Measurements from ENCODE around the gene PTCD2.
"Not testable (repeated sequence)": the region's sequence is repeated elsewhere in the genome, so short reads cannot be mapped to it uniquely, and the experiment has no call there.

PTCD2 gene

GRCh38 chr5:72383280-72383679 lies 63.1 kb downstream of the PTCD2 start:
- no peak for DNase-seq

GRCh38 chr5:72383726-72384125 lies 63.6 kb downstream of the PTCD2 start:
- no peak for DNase-seq

GRCh38 chr5:72386639-72387038 lies 66.5 kb downstream of the PTCD2 start:
- no peak for DNase-seq

DNA sequence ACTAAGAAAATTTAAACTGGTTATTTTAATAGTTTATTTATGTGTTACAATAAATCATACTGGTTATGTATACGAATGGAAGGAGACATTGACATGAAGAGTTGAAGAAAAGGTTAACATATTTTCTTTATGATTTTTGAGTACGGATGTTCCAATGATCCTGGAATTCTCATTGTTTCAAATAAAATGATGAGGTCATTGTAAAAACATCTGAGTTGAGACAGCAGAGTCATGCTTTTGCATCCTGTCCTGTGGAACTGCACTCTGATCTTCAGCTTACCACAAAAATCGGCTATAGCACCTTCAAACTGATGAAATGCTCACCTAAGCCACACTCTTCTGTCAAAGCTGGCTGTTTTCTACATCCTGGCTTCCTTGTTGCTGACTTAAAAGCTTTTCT lies 67.8 kb downstream of the PTCD2 start:
- DNase-seq: no peak

- no peak for DNase-seq
Observed at GRCh38 chr5:72388646-72389045, 68.5 kb downstream of the PTCD2 start.

DNA sequence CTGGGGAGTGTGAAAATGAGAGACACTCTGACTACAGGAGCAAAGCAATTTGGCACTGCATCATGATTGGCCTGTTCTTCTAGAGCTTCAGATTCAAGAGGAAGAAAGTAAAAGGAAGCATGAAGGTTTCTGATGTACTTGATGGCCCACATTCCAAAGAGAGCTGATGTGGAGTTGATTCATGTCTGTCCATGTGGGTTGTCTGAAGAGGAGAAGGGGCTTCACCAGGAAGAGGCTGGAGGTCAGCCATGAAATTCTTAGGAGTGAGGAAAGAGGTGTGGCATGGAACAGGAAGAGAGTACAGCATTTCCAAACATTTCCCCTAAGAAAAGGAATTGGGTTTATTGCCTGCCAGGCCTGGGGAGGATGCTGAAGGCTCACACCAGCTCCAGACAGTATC lies 70.7 kb downstream of the PTCD2 start:
- DNase-seq: no peak

GRCh38 chr5:72392326-72392733 lies 72.2 kb downstream of the PTCD2 start:
- no peak for DNase-seq

GRCh38 chr5:72393052-72393451 lies 72.9 kb downstream of the PTCD2 start:
- DNase-seq: no peak

DNA sequence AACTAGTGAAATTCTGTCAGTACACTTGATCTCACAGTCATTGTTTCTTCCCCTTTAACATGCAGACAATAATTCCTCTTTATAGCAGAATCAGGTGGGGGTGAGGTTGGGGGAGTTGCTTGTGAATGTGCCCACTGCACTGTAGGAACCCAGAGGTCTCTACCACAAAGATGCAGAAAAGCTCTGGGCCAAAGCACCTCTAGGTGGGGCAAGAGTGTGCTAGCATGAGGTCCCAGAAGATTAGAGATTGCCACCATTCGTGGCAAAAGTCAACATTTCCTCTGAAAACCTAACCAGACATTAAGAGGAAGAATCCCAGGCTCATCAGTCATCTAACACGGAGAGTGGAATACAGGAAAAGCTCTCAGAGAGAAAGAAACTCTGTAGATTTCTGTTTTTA lies 74.5 kb downstream of the PTCD2 start:
- DNase-seq: no peak

DNA sequence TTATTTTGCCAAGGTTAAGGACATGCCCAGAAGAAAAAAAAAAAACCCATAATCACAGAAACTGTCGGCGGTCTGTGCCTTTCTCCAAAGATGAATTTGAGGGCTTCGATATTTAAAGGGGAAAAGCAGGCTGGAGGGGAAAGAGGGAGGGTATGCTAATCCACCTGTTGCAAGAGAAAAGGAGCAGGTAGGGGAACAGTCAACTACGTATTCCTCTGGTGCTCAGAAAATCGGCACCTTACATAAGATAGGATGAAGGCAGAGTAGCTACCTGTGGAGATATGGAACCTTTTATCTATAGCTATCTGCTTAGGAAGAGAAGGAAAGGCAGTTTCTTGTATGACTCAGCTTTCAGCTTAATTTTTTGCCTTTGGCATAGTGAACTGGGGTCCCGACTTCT lies 77.7 kb downstream of the PTCD2 start:
- DNase-seq: no peak

- DNase-seq: no peak
Observed at GRCh38 chr5:72400950-72401349, 80.8 kb downstream of the PTCD2 start.

DNA sequence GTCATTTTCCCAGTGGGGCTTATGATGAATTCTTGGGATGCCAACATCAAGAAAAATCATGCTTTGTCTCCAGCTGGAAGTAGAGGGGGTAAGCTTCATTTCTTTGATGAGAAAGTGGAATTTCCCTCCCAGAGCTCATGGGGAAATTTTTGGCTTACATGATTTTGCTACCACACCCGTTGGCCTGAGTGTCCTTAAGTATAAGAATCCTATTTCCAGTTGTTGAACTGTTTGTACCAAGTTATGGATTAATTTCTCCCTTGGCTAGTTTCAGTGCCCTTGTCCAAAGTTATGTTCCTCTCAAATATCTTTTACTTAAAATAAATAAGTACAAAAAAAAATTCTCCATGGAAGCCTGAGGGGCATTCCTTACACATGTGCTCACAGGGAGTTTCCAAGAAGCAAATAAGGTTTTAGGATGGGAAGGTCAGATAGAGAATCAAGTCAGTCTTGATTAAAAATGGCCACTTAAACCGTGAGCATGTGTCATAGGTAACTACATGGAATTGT lies 82.3 kb downstream of the PTCD2 start:
- DNase-seq: no peak

GRCh38 chr5:72402959-72403628 lies 82.9 kb downstream of the PTCD2 start:
- peak in 1 of 2 experiments; percentile 6 for DNase-seq

- not testable (repeated sequence) for DNase-seq
Observed at GRCh38 chr5:72404771-72405170, 84.6 kb downstream of the PTCD2 start.

DNA sequence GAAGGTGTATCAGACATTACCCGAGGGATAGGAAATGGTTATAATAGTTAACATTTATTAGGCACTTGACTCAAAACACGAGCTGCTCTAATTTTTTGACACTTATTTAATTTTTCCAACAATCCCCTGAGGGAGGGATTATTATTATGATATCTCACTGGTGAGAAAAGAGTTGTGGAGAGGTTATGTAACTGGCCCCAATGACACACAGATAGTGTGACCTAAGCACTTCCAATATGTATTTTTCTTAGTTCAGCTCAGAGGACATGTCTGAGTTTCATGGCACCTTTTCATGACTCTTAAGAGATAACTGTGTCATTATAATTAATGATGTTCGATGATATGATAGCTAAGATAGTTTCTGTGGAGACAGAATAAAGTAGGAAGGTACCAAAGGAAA lies 86.9 kb downstream of the PTCD2 start:
- no peak for DNase-seq

DNA sequence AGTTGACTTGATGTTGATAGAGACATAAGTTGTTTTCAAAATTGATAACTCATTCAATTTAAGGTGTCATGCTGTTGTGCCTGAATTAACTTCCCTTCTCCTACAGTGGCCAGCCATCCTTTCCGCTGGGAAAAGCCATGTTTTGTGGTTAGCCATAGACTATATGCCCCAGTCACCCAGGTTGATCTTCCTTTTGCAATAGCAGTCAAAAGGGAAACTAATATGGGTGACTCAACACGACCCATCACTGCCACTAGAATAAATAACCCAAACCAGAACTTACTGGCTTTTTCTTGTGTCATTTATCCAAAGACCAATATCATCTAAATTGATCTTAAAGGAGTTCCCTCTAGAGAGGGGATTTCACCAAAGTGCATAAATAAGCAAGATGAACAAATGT lies 87.4 kb downstream of the PTCD2 start:
- DNase-seq: no peak

- no peak for DNase-seq
Observed at GRCh38 chr5:72408127-72408526, 88.0 kb downstream of the PTCD2 start.

DNA sequence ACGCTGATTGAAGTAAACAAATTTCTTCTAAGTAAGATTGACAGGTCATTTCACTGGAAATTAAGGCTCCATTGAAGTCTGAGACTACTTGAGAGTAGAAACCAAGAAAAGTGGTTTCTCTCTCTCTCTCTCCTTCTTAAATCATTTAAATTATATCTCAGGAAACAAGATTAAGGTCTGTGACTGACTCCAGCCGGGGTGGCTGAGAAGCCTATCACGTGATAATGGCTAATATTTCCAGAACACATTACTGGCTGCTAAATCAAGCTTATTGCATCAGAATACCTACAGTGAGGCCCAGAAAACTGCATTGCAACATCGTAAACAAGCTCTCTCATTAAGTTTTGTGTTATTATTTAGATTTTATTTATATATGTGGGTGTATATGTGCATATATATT lies 88.4 kb downstream of the PTCD2 start:
- DNase-seq: no peak

GRCh38 chr5:72410688-72411295 lies 90.6 kb downstream of the PTCD2 start:
- DNase-seq: no peak

- no peak for DNase-seq
Observed at GRCh38 chr5:72412283-72413055, 92.3 kb downstream of the PTCD2 start.

- no peak for DNase-seq
Observed at GRCh38 chr5:72415616-72416325, 95.6 kb downstream of the PTCD2 start.

DNA sequence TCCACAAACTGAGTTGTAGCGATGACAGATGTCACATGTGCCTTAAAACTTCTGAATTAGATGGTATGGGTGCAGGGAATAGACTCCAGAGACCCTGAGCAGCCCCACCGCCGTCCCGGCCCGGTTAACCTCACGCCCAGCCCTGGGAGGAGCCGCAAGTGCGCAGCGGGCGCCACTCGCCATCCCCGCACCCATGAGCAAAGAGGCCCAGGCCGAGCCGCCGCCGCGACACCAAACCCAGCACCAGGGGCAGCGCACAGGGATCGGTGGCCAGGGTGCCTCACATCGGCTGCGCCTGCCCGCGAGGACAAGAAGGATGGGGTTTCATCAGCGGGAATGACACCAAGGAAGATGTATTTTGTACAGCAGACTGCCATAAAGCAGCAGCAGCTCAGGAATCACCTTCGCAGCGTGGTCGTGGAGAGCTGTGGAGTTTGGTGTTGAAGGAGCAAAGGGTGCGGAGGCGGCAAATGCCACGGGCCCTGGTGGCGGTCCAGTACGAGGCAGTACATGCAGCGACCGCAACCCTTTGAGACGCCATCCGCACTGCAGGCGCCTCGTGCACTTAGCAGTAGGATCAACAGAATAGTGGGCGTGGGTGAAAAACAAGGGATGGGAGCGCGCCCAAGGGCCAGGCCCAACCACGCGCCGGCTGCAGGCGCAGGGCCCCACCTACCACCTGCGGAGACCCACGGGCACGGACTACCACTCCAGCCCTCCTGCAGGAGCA lies 97.3 kb downstream of the PTCD2 start:
- no peak for DNase-seq
